Measurements from ENCODE around the gene BRIP1. TPM values are rescaled to one million over a fixed set of nuclear protein-coding genes. Genes with fewer than 3 reads are reported as not detected.

The BRIP1 gene
- total RNA-seq, 2 donors from 2014 or later: 0.14 TPM

DNA sequence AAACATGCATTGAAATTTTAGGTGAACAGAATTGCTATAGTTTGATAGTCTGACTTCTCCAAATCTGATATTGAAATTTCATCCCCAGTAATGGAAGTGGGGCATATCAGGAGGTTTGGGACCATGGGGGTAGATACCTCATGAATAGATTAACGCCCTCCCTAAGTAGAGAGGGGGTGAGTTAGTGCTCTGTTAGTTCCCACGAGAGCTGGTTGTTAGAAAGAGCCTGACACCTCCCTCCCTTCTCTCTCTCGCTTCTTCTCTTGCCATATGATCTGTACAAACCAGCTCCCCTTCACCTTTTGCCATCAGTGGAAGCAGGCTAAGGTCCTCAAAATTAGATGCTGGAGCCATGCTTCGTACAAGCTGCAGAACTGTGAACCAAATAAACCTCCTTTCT lies 78.8 kb downstream of the BRIP1 start:
- no peak overlapping the region for H3K4me3 ChIP-seq
- no peaks in the 10 kb centered on the region for H3K36me3 ChIP-seq
- no peak overlapping the region for H3K27ac ChIP-seq
- DNase-seq (ENCODE audit: low spot score) (no peak), ATAC-seq (ENCODE audit: insufficient number of reproducible peaks, low FRiP score, low read depth) (no peak)
- no peaks in the 10 kb centered on the region for H3K4me1 ChIP-seq (ENCODE audit: control insufficient read depth in 1 of 2, low read depth in 2 of 2)
- TF ChIP-seq, protein P1, sequence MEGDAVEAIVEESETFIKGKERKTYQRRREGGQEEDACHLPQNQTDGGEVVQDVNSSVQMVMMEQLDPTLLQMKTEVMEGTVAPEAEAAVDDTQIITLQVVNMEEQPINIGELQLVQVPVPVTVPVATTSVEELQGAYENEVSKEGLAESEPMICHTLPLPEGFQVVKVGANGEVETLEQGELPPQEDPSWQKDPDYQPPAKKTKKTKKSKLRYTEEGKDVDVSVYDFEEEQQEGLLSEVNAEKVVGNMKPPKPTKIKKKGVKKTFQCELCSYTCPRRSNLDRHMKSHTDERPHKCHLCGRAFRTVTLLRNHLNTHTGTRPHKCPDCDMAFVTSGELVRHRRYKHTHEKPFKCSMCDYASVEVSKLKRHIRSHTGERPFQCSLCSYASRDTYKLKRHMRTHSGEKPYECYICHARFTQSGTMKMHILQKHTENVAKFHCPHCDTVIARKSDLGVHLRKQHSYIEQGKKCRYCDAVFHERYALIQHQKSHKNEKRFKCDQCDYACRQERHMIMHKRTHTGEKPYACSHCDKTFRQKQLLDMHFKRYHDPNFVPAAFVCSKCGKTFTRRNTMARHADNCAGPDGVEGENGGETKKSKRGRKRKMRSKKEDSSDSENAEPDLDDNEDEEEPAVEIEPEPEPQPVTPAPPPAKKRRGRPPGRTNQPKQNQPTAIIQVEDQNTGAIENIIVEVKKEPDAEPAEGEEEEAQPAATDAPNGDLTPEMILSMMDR (IDR thresholded peaks at IDR 0.05): no peak
- H3K9me3 ChIP-seq: no peaks in the 10 kb centered on the region
- no peaks in the 10 kb centered on the region for H3K27me3 ChIP-seq (replicated peaks; ENCODE audit: insufficient read depth)

DNA sequence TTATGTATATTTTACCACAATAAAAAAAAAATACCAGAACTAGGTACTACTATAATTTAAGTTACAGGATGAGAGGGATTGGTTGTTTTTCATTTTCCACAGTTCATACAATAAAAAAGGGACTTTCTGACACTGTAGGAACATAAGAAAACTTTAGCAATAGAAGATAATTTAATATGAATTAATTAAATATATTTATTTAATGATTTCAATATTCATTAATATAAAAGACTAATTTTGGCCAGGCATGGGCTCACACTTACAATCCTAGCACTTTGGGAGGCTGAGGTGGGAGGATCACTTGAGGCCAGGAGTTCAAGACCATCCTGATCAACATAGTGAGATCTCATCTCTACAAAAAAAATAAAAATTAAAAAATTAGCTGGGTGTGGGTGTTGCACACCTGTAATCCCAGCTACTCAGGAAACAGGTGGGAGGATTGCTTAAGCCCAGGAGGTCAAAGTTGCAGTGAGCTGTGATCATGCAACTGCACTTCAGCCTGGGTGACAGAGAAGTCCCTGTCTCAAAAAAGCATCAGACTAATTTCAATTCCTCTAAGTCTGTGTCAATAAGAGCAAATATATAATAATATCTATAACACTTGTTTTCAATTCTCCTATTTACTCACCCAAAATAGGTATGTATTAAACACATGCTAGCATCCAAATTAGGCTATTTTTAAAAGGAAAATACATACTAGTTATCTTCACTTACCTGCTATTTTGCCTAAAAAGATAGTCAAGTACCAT lies 79.6 kb downstream of the BRIP1 start:
- H3K4me1 ChIP-seq (ENCODE audit: control insufficient read depth in 1 of 2, low read depth in 2 of 2): no peaks in the 10 kb centered on the region
- TF ChIP-seq, protein P1 (IDR thresholded peaks at IDR 0.05): no peak

DNA sequence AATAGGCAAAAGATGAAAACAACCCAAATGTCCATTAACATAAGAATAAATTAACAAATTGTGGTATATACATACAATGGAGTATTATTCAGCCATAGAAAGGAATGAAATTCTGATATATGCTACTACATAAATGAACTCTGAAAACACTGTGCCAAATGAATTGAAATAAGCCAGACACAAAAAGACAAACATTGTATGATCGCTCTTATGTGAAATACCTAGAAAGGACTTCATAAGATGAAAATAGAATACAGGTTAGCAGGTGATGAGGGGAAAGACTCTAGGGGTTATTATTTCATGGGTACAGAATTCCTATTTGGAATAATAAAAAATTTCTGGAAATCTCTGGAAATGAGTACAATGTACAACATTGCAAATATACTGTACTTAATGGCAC lies 80.2 kb downstream of the BRIP1 start:
- no peak overlapping the region for H3K4me3 ChIP-seq
- no peak for DNase-seq (ENCODE audit: low spot score)

More for the DNA sequence above, 79.6 kb downstream of the BRIP1 start:
- Histone ChIP-seq H3K27me3 (replicated peaks; ENCODE audit: insufficient read depth) (no peaks in the 10 kb centered on the region), H3K36me3 (no peaks in the 10 kb centered on the region), H3K9me3 (no peaks in the 10 kb centered on the region), H3K4me3 (no peak overlapping the region), H3K27ac (no peak overlapping the region)
- no peak for ATAC-seq (ENCODE audit: insufficient number of reproducible peaks, low FRiP score, low read depth)
- DNase-seq (ENCODE audit: low spot score): no peak

DNA sequence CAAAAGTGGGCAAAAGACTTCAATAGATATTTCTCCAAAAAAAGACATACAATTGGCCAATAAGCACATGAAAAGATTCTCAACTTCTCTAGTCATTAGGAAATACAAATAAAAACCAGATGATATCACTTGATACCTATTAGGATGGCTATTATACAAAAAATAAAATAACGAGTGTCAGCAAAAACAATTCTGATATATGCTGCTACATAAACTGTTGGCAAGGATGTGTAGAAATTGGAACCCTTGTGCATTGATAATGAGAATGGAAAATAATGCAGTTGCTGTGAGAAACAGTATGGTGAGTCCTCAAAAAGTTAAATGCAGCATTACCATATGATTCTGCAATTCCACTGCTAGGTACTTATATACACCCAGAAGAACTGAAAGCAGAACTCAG lies 80.6 kb downstream of the BRIP1 start:
- Histone ChIP-seq H3K27ac (no peak overlapping the region), H3K9me3 (no peaks in the 10 kb centered on the region), H3K27me3 (replicated peaks; ENCODE audit: insufficient read depth) (no peaks in the 10 kb centered on the region), H3K4me3 (no peak overlapping the region), H3K36me3 (no peaks in the 10 kb centered on the region), H3K4me1 (ENCODE audit: control insufficient read depth in 1 of 2, low read depth in 2 of 2) (no peaks in the 10 kb centered on the region)
- DNase-seq (ENCODE audit: low spot score) (no peak), ATAC-seq (ENCODE audit: insufficient number of reproducible peaks, low FRiP score, low read depth) (no peak)
- TF ChIP-seq, protein P1 (IDR thresholded peaks at IDR 0.05): no peak

More for the DNA sequence above, 80.2 kb downstream of the BRIP1 start:
- Histone ChIP-seq H3K27ac (no peak overlapping the region), H3K9me3 (no peaks in the 10 kb centered on the region), H3K36me3 (no peaks in the 10 kb centered on the region), H3K27me3 (replicated peaks; ENCODE audit: insufficient read depth) (no peaks in the 10 kb centered on the region), H3K4me1 (ENCODE audit: control insufficient read depth in 1 of 2, low read depth in 2 of 2) (no peaks in the 10 kb centered on the region)
- ATAC-seq (ENCODE audit: insufficient number of reproducible peaks, low FRiP score, low read depth): no peak
- TF ChIP-seq, protein P1 (IDR thresholded peaks at IDR 0.05): no peak

DNA sequence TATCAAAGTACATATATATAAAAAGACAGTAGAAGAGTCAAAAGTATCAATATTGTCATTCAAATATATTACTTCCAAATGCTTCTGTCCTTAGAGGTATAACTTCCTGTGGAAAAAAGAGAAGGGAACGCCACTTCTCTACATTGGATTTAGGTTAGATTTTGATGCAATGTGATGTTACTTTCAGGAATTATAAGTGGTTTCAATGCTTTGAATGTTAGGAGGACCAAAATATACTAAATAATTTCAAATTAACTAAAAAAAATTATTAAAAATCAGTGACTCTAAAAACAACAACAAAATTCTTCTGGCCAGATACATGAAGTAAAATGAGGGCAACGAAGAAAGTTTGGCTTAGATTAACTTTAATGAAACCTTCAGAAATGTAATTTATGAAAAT lies 88.0 kb downstream of the BRIP1 start:
- Histone ChIP-seq H3K9me3 (peaks cover 3% of the 10 kb centered on the region), H3K27ac (no peak overlapping the region), H3K4me3 (no peak overlapping the region), H3K27me3 (replicated peaks; ENCODE audit: insufficient read depth) (no peaks in the 10 kb centered on the region), H3K36me3 (no peaks in the 10 kb centered on the region), H3K4me1 (ENCODE audit: control insufficient read depth in 1 of 2, low read depth in 2 of 2) (no peaks in the 10 kb centered on the region)
- ATAC-seq (ENCODE audit: insufficient number of reproducible peaks, low FRiP score, low read depth) (no peak), DNase-seq (ENCODE audit: low spot score) (no peak)
- TF ChIP-seq, protein P1 (IDR thresholded peaks at IDR 0.05): no peak
